Brain microvascular endothelial cell (primary cell): ENCODE results near the gene AMH.
"Not testable (repeated sequence)": the region's sequence is repeated elsewhere in the genome, so short reads cannot be mapped to it uniquely, and the experiment has no call there.

Experiments used
- DNase-seq: peaks from one replicate; pipeline ENCODE4 v3.0.0-alpha.2; 2020
- H3K27ac ChIP-seq: fragments of 250-450 bp; sonication (Bioruptor Pico); 2 replicates; pipeline ENCODE4 v1.5.1; 2020; ENCODE audit warnings: mild to moderate bottlenecking, moderate library complexity
- H3K27me3 ChIP-seq: fragments of 250-450 bp; sonication (Bioruptor Pico); replicated peaks from 2 replicates; pipeline ENCODE4 v1.5.1; 2020; ENCODE audit warnings: mild to moderate bottlenecking
- H3K36me3 ChIP-seq: fragments of 250-450 bp; sonication (Bioruptor Pico); replicated peaks from 2 replicates; pipeline ENCODE4 v1.5.1; 2020; ENCODE audit warnings: mild to moderate bottlenecking
- H3K4me3 ChIP-seq: 2 replicates; pipeline ENCODE4 v1.5.1; 2011; ENCODE audit warnings: low read depth, mild to moderate bottlenecking, control low read depth, low read length, moderate library complexity
- in situ Hi-C: cut with HindIII; loops from 2 replicates; pipeline ENCODE4 v1.10.0; 2017; ENCODE audit warnings: low sequenced_read_pairs, low pct_ligation_motif_present
- TF ChIP-seq, protein P1 (sequence below): IDR thresholded peaks from 2 replicates; pipeline ENCODE4 v1.5.1; 2011; ENCODE audit warnings: low read depth, mild to moderate bottlenecking, moderate library complexity, low read length, control low read depth, inconsistent platforms; ENCODE audit errors: missing control alignments

AMH gene

GRCh38 chr19:2275588-2276428, 26.7 kb downstream of the AMH start:
- TF ChIP-seq, protein P1, sequence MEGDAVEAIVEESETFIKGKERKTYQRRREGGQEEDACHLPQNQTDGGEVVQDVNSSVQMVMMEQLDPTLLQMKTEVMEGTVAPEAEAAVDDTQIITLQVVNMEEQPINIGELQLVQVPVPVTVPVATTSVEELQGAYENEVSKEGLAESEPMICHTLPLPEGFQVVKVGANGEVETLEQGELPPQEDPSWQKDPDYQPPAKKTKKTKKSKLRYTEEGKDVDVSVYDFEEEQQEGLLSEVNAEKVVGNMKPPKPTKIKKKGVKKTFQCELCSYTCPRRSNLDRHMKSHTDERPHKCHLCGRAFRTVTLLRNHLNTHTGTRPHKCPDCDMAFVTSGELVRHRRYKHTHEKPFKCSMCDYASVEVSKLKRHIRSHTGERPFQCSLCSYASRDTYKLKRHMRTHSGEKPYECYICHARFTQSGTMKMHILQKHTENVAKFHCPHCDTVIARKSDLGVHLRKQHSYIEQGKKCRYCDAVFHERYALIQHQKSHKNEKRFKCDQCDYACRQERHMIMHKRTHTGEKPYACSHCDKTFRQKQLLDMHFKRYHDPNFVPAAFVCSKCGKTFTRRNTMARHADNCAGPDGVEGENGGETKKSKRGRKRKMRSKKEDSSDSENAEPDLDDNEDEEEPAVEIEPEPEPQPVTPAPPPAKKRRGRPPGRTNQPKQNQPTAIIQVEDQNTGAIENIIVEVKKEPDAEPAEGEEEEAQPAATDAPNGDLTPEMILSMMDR, result no peak
- Histone ChIP-seq H3K27ac (no peak overlapping the region), H3K36me3 (peaks cover 34% of the 10 kb centered on the region), H3K27me3 (no peaks in the 10 kb centered on the region), H3K4me3 (no peak overlapping the region)
- in situ Hi-C loops, result no loop called here
- no peak for DNase-seq

GRCh38 chr19:2276429-2276986, 27.4 kb downstream of the AMH start:
- TF ChIP-seq, protein P1, result no peak
- Histone ChIP-seq H3K4me3 (no peak overlapping the region), H3K36me3 (peaks cover 30% of the 10 kb centered on the region), H3K27ac (no peak overlapping the region), H3K27me3 (no peaks in the 10 kb centered on the region)
- in situ Hi-C loops, result no loop called here
- no peak for DNase-seq

GRCh38 chr19:2277138-2277537, 28.0 kb downstream of the AMH start:
- in situ Hi-C loops, result no loop called here
- Histone ChIP-seq H3K36me3 (peaks cover 24% of the 10 kb centered on the region), H3K4me3 (no peak overlapping the region), H3K27me3 (no peaks in the 10 kb centered on the region), H3K27ac (no peak overlapping the region)
- TF ChIP-seq, protein P1, result no peak
- DNase-seq, result no peak

- in situ Hi-C loops, result no loop called here
- Histone ChIP-seq H3K36me3 (peaks cover 12% of the 10 kb centered on the region), H3K27me3 (no peaks in the 10 kb centered on the region), H3K4me3 (no peak overlapping the region), H3K27ac (no peak overlapping the region)
- DNase-seq, result no peak
- TF ChIP-seq, protein P1, result no peak
Measured at GRCh38 chr19:2278459-2279158, 29.5 kb downstream of the AMH start.

GRCh38 chr19:2280633-2281264, 31.6 kb downstream of the AMH start:
- in situ Hi-C loops, result no loop called here
- Histone ChIP-seq H3K27ac (no peak overlapping the region), H3K27me3 (no peaks in the 10 kb centered on the region), H3K4me3 (no peak overlapping the region), H3K36me3 (no peaks in the 10 kb centered on the region)
- DNase-seq, result no peak
- TF ChIP-seq, protein P1, result no peak

DNA sequence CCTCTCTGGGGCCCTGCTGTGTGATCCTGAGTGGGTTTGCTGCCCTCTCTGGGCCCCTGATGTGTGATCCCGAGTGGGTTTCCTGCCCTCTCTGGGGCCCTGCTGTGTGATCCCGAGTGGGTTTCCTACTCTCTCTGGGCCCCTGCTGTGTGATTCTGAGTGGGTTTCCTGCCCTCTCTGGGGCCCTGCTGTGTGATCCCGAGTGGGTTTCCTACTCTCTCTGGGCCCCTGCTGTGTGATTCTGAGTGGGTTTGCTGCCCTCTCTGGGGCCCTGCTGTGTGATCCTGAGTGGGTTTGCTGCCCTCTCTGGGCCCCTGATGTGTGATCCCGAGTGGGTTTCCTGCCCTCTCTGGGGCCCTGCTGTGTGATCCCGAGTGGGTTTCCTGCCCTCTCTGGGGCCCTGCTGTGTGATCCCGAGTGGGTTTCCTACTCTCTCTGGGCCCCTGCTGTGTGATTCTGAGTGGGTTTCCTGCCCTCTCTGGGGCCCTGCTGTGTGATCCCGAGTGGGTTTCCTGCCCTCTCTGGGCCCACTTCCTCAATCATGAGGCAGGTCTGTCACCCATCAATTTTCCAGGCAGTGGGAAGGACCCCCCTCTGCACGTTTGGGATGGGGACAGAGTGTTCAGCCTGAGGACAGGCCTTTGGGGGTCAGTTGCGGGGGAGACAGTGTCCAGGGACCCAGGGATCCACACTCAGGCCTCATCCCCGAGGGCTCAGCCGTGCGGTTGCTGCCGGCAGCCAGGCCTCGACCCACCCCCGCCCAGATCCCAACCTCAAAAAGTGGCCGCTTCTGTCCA, 32.3 kb downstream of the AMH start:
- H3K27me3 ChIP-seq, DNase-seq, H3K36me3 ChIP-seq, H3K27ac ChIP-seq, in situ Hi-C loops: not testable (repeated sequence)
- peak overlapping the region; percentile 47 for H3K4me3 ChIP-seq
